Measurements from ENCODE around the gene LHFPL2.

The LHFPL2 gene

GRCh38 chr5:78508186-78508765 is 140.3 kb downstream of the LHFPL2 start:
- Histone ChIP-seq H3K27ac (peak overlapping the region; percentile 13), H3K9me3 (ENCODE audit: control insufficient read depth, low read length) (no peaks in the 10 kb centered on the region), H3K27me3 (ENCODE audit: control insufficient read depth, insufficient read depth, low read length) (no peaks in the 10 kb centered on the region), H3K36me3 (ENCODE audit: control insufficient read depth, insufficient read depth, low read length) (no peaks in the 10 kb centered on the region), H3K4me3 (ENCODE audit: low read depth, low read length) (peak overlapping the region; percentile 59), H3K9ac (no peak overlapping the region), H3K79me2 (peaks cover 8% of the 10 kb centered on the region), H3K4me2 (ENCODE audit: low read length) (peak overlapping the region; percentile 70), H2AFZ (peak overlapping the region; percentile 9), H3K4me1 (peaks cover 37% of the 10 kb centered on the region)
- TF ChIP-seq CTCF (IDR thresholded peaks at IDR 0.05), result no peak

DNA sequence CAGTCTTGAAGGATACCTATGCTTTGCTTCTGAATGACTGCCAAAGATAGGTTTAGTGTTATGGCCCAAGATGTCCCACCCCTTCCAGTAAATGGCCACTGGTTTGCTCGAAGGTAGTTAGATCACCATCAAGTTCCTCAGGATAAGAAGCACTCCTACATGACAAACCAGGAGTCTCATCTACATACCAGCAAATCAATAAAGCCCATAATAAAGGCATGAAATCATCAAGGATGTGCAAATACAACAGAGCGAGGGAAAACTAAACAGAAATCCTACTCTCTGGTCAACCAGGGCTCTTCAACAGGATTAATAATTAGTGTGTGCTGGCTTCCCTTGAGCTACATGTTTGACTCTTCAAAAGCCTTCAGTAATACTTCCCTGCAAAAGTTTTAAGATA is 141.0 kb downstream of the LHFPL2 start:
- peaks cover 37% of the 10 kb centered on the region for H3K4me1 ChIP-seq
- peak overlapping the region; percentile 59 for H3K4me3 ChIP-seq (ENCODE audit: low read depth, low read length)
- no peaks in the 10 kb centered on the region for H3K9me3 ChIP-seq (ENCODE audit: control insufficient read depth, low read length)
- H3K36me3 ChIP-seq (ENCODE audit: control insufficient read depth, insufficient read depth, low read length), result no peaks in the 10 kb centered on the region
- H3K9ac ChIP-seq, result no peak overlapping the region
- H3K4me2 ChIP-seq (ENCODE audit: low read length), result peak overlapping the region; percentile 70
- peaks cover 8% of the 10 kb centered on the region for H3K79me2 ChIP-seq
- H2AFZ ChIP-seq, result no peak overlapping the region
- TF ChIP-seq CTCF (IDR thresholded peaks at IDR 0.05), result no peak
- H3K27ac ChIP-seq, result no peak overlapping the region
- no peaks in the 10 kb centered on the region for H3K27me3 ChIP-seq (ENCODE audit: control insufficient read depth, insufficient read depth, low read length)

DNA sequence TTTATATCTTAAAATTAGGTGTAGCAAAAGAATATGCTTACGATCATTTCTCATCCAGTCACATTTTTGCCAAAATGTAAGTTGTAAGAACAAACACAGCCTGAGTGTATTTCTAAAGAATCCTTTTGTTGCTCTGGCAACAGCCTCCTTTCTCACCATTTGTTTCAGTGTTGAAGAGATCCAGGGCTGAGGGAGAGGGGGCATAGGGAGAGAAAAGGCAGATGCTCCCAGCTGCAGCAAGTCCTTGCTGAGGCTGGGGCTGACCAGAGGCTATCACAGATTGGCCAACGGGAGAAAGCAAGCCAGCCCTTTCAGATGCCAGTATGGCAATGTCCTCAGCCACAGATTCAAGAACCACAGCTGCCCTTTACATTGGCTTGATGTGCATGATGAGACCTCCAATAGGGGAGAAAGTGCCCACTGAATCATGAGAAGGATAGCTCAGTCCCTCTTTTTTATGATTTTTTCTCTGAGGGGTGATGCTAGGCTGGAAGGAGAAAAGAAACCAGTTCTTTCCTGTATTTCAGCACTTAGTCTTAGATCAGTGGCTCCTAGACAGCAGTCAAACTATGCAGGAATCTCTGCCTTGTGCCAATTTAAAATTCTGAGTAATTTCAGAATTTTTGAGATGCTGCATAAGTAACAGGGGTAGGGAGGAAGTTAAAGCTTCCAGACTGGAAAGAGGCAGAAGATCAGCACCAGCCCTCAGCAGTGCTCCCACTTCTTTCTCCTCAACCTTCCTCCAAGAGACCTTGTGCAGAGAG is 142.1 kb downstream of the LHFPL2 start:
- TF ChIP-seq CTCF (IDR thresholded peaks at IDR 0.05), result no peak
- H3K79me2 ChIP-seq, result peaks cover 8% of the 10 kb centered on the region
- no peaks in the 10 kb centered on the region for H3K27me3 ChIP-seq (ENCODE audit: control insufficient read depth, insufficient read depth, low read length)
- no peak overlapping the region for H3K4me2 ChIP-seq (ENCODE audit: low read length)
- no peaks in the 10 kb centered on the region for H3K36me3 ChIP-seq (ENCODE audit: control insufficient read depth, insufficient read depth, low read length)
- no peaks in the 10 kb centered on the region for H3K9me3 ChIP-seq (ENCODE audit: control insufficient read depth, low read length)
- H3K27ac ChIP-seq, result no peak overlapping the region
- H3K4me1 ChIP-seq, result peaks cover 37% of the 10 kb centered on the region
- H3K4me3 ChIP-seq (ENCODE audit: low read depth, low read length), result no peak overlapping the region
- H3K9ac ChIP-seq, result no peak overlapping the region
- no peak overlapping the region for H2AFZ ChIP-seq

- Histone ChIP-seq H3K4me3 (ENCODE audit: low read depth, low read length) (no peak overlapping the region), H3K4me1 (peaks cover 37% of the 10 kb centered on the region), H3K9me3 (ENCODE audit: control insufficient read depth, low read length) (no peaks in the 10 kb centered on the region), H2AFZ (no peak overlapping the region), H3K79me2 (peaks cover 8% of the 10 kb centered on the region), H3K4me2 (ENCODE audit: low read length) (no peak overlapping the region), H3K27me3 (ENCODE audit: control insufficient read depth, insufficient read depth, low read length) (no peaks in the 10 kb centered on the region), H3K9ac (no peak overlapping the region), H3K36me3 (ENCODE audit: control insufficient read depth, insufficient read depth, low read length) (no peaks in the 10 kb centered on the region), H3K27ac (no peak overlapping the region)
- no peak for TF ChIP-seq CTCF (IDR thresholded peaks at IDR 0.05)
These were observed 142.7 kb downstream of the LHFPL2 start for GRCh38 chr5:78505860-78506259.

Measured in parathyroid adenoma (tissue), 2 donors.